ENCODE measurements around the gene BLOC1S4.
A peak's percentile ranks its signal among the peaks of the same experiment; 100 is the strongest.
"Not testable (repeated sequence)": the region's sequence is repeated elsewhere in the genome, so short reads cannot be mapped to it uniquely, and the experiment has no call there.

Gene BLOC1S4

DNA sequence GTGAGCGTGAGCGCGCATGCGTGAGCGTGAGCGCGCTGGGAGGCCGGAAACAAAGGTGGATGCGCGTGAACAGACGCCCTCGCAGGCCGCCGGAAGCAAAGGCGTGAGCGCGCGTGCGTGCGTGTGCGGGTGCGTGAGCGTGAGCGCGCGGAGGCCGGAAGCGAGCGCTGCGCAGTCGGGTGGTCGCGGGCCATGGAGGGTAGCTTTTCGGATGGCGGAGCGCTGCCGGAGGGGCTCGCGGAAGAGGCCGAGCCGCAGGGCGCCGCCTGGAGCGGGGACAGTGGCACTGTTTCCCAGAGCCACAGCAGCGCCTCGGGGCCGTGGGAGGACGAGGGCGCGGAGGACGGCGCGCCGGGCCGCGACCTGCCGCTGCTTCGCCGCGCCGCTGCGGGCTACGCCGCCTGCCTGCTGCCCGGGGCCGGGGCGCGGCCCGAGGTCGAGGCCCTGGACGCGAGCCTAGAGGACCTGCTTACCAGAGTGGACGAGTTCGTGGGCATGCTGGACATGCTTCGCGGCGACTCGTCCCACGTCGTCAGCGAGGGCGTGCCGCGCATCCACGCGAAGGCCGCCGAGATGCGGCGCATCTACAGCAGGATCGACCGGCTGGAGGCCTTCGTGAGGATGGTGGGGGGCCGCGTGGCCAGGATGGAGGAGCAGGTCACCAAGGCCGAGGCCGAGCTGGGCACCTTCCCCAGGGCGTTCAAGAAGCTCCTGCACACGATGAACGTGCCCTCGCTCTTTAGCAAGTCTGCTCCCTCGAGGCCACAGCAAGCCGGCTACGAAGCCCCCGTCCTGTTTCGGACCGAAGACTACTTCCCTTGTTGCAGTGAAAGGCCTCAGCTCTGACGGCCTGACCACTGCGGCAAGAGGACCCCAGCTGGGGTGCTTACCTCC, at the start of gene BLOC1S4:
Gene BLOC1S4, plus strand, starts transcription at position 157 of the 894 bp plus-strand sequence. Its CDS starts 36 bp downstream, at position 193.
- DNase-seq, result peak; percentile 31

DNA sequence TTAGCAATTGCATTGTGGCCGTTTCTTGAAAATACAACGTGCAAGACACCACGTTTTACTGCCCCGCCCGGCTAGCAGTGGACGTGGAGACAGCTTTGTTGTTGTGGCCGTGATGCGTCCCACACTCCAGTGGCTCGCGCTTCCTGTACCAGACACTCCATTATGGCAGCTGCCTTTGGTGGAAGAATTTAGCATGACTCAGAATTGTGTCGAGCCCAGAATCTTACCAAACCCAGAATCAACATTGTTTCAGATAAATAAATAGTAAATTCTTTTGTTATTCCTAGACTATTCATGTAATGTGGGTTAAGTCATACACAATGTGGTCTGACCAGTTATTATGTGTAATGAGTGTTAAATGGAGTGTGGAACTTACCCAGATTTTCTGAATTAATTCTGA, 47.6 kb upstream of the BLOC1S4 start:
- DNase-seq, result no peak

DNA sequence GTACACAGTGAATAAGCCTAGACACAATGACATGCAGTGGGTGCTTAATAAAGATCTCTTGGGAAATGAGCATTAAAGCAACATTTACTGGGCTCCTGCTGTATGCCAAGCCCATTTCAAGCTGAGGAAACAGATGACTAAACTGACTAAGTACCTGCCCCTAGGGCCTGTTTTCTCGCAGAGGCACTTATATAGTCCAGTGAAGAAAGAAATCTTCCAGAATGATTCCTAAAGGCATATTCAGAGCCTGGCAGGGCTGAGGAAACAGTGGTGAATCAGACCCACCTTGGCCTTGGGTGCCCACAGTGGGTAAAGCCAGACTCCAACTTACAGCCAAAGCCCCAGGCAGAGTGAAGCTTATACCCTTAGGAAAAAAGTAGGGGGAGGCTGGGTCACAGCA, 44.3 kb upstream of the BLOC1S4 start:
- DNase-seq, result no peak

DNA sequence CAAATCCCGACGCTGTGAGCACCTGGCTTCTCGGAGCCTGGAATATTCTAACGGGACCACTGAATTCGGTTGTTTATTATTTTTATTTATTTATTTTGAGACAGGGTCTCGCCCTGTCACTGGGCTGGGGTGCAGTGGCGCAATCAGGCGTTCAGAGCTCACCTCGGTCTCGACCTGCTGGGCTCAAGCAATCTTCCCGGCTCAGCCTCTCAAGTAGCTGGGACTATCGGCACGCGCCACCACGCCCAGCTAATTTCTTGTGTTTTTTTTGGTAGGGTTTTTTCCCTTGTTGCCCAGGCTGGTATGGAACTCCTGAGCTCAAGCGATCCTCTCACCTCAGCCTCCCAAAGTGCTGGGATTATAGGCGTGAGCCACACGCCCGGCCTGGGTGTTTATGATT, 43.8 kb upstream of the BLOC1S4 start:
- no peak for DNase-seq

DNA sequence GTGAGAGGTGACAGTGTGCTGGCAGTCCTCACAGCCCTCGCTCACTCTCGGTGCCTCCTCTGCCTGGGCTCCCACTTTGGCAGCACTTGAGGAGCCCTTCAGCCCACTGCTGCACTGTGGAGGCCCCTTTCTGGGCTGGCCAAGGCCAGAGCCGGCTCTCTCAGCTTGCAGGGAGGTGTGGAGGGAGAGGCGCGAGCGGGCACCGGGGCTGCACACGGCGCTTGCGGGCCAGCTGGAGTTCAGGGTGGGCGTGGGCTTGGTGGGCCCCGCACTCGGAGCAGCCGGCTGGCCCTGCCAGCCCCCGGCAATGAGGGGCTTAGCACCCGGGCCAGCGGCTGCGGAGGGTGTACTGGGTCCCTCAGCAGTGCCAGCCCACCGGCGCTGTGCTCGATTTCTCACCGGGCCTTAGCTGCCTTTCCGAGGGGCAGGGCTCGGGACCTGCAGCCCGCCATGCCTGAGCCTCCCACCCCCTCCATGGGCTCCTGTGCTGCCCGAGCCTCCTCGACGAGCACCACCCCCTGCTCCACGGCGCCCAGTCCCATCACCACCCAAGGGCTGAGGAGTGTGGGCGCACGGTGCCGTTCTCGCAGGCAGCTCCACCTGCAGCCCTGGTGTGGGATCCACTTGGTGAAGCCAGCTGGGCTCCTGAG, 43.3 kb upstream of the BLOC1S4 start:
- not testable (repeated sequence) for DNase-seq

GRCh38 chr4:6673191-6673659, 42.7 kb upstream of the BLOC1S4 start:
- not testable (repeated sequence) for DNase-seq

DNA sequence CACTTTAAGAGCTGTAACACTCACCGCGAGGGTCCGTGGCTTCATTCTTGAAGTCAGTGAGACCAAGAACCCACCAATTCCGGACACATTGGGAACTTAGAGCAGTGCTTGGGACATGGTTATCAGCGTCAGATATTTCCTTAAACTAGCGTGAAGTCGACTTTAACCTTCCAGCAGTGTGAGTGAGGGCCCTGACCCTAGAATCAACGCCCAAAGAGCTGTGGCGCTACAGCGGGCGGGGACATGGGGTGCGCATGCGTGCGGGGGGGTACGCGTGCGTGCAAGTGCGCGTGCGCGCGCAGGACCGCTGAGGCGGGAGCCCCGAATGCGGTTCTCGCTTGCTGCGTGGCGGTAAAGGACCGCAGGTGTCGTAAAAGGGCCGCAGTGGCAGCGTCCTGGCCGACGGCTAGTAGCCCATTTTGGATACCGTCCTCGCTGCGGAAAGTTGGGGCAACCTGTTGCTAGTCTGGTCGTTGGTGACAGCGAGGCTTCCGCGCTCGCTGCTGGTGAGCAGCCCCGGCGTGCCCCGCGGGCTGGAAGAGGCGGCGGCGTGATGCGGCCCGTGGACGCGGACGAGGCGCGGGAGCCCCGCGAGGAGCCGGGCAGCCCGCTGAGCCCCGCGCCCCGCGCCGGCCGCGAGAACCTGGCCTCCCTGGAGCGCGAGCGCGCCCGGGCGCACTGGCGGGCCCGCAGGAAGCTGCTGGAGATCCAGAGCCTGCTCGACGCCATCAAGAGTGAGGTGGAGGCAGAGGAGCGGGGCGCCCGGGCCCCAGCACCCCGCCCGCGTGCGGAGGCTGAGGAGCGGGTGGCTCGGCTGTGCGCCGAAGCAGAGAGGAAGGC, 42.1 kb upstream of the BLOC1S4 start:
- peak; percentile 82 for DNase-seq

DNA sequence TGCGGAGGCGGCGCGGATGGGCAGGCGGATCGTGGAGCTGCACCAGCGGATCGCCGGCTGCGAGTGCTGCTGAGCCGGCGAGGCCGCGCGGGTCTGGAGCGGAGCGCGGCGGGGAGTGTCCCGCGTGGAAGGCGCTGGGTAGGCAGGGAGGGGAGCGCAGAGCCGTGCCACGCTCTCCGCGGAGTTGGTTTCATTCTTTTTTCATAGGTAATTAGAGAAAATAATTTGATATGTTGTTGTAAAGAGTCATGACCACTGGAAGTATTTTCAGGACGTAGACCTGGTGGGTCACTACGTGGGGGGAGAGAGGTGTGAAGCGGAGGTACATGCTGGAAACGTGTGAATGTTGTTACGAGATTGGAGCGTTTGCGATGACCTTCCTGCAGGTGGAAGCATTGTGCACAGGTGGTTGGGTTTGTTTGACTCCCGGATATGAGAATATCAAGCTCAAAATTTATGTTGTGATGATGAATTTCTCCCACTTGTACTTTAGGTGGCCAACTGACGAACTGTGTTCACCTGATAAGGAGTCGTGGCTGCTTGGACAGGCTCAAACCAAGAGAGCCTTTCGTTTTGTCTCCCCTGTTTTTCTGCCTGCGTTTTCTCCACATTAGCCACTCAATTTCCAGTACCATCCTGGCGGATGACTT, 41.3 kb upstream of the BLOC1S4 start:
- peak; percentile 38 for DNase-seq

- no peak for DNase-seq
Measured at GRCh38 chr4:6676722-6677558, 39.0 kb upstream of the BLOC1S4 start.

- DNase-seq, result no peak
Measured at GRCh38 chr4:6680372-6681034, 35.5 kb upstream of the BLOC1S4 start.

- DNase-seq, result no peak
Measured at GRCh38 chr4:6681191-6681590, 34.8 kb upstream of the BLOC1S4 start.

GRCh38 chr4:6682862-6683590, 32.9 kb upstream of the BLOC1S4 start:
- DNase-seq, result no peak

- no peak for DNase-seq
Measured at GRCh38 chr4:6684656-6685055, 31.3 kb upstream of the BLOC1S4 start.

DNA sequence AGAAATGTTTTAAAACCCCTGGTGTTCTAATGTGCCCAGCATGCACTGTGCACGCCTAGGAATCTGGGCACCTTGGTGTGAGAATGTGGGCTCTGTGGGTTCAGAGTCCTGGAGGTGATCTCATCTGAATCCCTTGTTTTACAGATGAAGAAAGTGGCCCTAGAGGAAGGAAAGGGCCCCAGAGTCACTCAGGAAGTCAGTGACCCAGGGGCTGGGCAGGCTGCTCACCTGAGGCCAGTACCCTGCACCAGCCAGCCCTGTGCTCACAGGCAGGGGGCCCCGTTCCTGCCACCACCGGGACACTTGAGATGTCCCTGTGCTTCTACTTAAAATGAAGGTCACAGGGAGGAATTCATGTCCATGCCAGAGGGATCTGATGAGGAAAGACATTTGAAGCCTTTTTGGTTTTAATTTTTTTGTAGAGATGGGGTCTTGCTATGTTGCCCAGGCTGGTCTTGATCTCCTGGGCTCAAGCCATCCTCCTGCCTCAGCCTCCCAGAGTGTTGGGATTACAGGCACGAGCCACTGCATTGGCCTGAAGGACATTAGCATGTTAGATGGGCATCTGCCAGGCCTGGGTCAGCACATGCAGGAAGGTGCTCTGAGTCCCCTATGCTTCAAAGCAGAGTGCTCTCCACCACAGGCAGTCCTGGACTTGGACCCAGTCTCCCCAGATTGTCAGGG, 29.7 kb upstream of the BLOC1S4 start:
- no peak for DNase-seq

- DNase-seq, result no peak
Measured at GRCh38 chr4:6687947-6688878, 27.8 kb upstream of the BLOC1S4 start.

DNA sequence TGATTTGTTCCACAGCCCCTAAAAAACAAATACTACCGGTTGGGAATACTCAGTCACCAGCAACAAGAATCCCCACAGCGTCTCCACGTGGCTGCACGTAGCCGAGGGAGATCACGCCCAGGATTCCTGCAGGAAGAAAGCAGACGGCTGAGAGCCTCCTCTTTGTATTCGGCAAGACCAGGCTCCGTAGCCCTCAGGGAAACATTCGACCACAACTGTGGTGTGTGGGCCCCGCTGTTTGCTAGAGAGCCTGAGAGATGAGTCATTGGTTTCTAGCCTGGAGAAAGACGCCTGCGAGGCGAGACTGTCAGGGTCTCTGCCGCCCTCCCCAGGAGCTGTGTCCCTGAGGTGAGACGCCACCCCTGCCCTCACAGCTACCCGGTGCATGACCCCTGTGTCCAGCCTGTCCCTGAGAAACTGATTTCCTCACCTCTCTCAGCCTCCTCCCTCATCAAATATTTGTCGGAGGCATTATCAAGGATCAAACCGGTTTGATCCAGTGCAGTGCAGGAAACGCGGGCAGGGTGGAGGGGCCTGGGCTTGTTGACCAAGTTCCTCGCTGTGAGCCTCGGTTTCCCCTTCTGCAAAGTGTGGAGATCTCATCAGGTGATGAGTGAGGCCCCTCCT, 27.0 kb upstream of the BLOC1S4 start:
- no peak for DNase-seq

GRCh38 chr4:6689506-6689960, 26.4 kb upstream of the BLOC1S4 start:
- DNase-seq, result no peak

DNA sequence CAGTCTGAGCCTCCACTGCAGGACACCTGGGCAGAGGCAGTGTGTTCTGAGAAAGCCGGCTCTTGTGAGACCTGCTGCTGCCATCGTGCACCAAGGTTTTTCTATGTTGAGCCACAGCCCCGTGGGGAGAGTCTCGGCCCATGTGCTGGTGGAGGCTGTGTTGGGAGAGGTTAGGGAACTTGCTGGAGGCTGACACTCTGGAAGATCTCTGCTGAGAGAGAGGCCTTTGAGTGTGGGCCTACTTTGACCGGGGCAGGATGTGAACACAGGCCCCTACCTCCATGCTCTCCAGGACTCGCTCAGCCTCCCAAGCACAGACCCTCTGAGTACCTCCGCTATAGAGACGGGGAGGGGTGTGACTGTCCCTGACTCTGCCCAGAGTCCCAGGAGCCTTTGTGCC, 23.6 kb upstream of the BLOC1S4 start:
- DNase-seq, result no peak

Measured in NCI-H187 treated with DMSO at 0.1 percent for 48 hours (cell line).